Iris pigment epithelial cell (primary cell): ENCODE measurements around the gene NTHL1.
A peak's percentile ranks its signal among the peaks of the same experiment; 100 is the strongest.
"Not testable (repeated sequence)": the region's sequence is repeated elsewhere in the genome, so short reads cannot be mapped to it uniquely, and the experiment has no call there.

ENCODE experiments used
- DNase-seq: peaks from one replicate; pipeline ENCODE4 v3.0.0-alpha.2; 2011; ENCODE audit warnings: low read depth

The NTHL1 gene

GRCh38 chr16:2028146-2028545, 19.5 kb downstream of the NTHL1 start:
- no peak for DNase-seq

- DNase-seq = peak; percentile 42
Measured at GRCh38 chr16:2027024-2028010, 20.3 kb downstream of the NTHL1 start.

GRCh38 chr16:2026461-2027023, 21.1 kb downstream of the NTHL1 start, which contains the start of gene NHERF2:
Gene NHERF2, plus strand, starts transcription at chr16:2026902. Its CDS starts 104 bp downstream, at chr16:2027006.
- DNase-seq = no peak

- no peak for DNase-seq
Measured at GRCh38 chr16:2025878-2026460, 21.7 kb downstream of the NTHL1 start.

GRCh38 chr16:2025251-2025650, 22.4 kb downstream of the NTHL1 start:
- DNase-seq = no peak

GRCh38 chr16:2024032-2024420, 23.6 kb downstream of the NTHL1 start:
- DNase-seq = no peak

GRCh38 chr16:2023092-2024031, 24.3 kb downstream of the NTHL1 start:
- DNase-seq = peak; percentile 76

- DNase-seq = peak; percentile 45
Measured at GRCh38 chr16:2022723-2023091, 24.9 kb downstream of the NTHL1 start.

GRCh38 chr16:2019921-2020831, 27.5 kb downstream of the NTHL1 start:
- no peak for DNase-seq

GRCh38 chr16:2019518-2019920, 28.1 kb downstream of the NTHL1 start, which contains the start of gene NPW:
Gene NPW, plus strand, starts transcription at chr16:2019785.
- no peak for DNase-seq

GRCh38 chr16:2016407-2016922, 31.2 kb downstream of the NTHL1 start:
- no peak for DNase-seq

- DNase-seq = no peak
Measured at GRCh38 chr16:2015947-2016208, 31.8 kb downstream of the NTHL1 start.

- peak; percentile 60 for DNase-seq
Measured at GRCh38 chr16:2015117-2015946, 32.3 kb downstream of the NTHL1 start.

- no peak for DNase-seq
Measured at GRCh38 chr16:2013527-2013926, 34.1 kb downstream of the NTHL1 start.

- DNase-seq = not testable (repeated sequence)
Measured at GRCh38 chr16:2011726-2012125, 35.9 kb downstream of the NTHL1 start.

GRCh38 chr16:2009791-2010510, 37.7 kb downstream of the NTHL1 start, which contains the start of gene ZNF598:
Gene ZNF598, minus strand, starts transcription at chr16:2009821.
- DNase-seq = peak; percentile 84

- no peak for DNase-seq
Measured at GRCh38 chr16:2009164-2009711, 38.4 kb downstream of the NTHL1 start.

GRCh38 chr16:2008631-2009163, 38.9 kb downstream of the NTHL1 start:
- DNase-seq = peak; percentile 70
